Activated naive CD4-positive, alpha-beta T cell (primary cell): ENCODE measurements around the gene CDADC1.
A peak's percentile ranks its signal among the peaks of the same experiment; 100 is the strongest.

Source experiments
- DNase-seq, 4 experiments: peaks; one replicate each; lab custom pipeline; 2025; lab: John Stamatoyannopoulos, UW

Gene CDADC1

DNA sequence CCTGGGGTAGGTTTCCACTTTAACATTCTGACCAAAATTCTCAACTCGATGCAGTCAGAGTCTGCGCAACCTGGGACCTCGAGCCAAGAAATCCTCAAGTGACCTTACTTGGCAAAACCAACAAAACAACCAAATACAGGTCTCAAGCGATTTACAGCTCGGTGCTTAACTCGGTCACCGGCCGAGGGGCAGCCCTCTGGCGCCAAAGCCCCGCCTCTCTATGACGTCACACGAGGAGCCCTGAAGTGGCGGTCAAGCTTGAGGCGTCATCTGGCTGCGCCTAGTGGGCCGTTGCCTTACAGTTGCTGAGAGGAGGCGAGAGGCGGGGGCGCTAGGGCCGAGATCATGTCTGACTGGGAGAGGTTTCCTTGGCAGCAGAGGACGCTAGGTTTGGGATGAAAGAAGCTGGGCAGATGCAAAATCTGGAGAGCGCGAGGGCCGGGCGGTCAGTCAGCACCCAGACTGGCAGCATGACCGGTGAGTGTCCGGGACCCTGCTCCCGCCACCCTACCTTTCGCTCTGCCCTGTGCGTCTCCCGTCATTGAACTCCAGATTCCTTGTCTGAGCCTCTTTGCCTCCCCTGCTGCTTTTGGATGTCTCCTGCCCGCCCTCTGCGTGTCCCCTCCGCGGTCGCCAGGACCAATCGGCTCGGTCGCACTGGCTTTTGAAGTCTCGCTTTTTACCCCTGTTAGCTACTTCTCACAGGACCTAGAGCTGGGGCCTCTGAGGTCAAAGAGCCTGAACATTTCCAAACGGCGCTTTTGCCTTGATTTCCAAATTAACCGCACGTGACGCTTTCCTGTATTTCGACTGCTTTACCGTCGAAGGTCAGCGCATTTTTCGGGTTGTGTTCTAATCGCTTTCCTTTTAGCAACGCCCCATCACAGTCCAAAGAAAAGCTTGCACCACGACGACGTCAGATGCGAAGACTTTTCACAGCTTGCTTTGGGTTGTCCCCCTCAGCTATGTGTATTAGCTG is at the start of gene CDADC1:
Gene CDADC1 (plus strand): TSS at position 283 of the 979 bp plus-strand sequence. CDS start 113 bp downstream, at position 396.
- DNase-seq: peak; percentile 35 to 60 (median 54)

- no peak for DNase-seq
Observed at GRCh38 chr13:49206641-49207040, 41.1 kb upstream of the CDADC1 start.

DNA sequence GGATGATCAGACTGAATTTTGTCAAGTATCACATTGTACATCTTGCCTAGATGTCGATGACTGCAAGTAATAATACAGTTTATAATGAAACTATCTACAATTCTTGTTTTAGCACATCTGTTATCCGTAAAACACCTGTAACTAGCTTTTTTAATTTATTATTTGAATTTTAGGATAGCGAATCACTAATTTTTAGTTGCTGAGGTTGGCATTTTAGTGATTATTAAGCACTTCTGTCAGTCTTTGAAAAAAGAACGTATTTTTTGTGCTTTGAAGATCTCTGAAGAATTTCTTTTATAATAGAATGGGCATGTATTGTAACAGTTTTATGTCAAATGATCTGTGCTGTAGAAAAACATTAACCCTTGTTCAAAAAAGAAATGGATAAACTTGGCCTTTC is 39.1 kb upstream of the CDADC1 start:
- DNase-seq: no peak

DNA sequence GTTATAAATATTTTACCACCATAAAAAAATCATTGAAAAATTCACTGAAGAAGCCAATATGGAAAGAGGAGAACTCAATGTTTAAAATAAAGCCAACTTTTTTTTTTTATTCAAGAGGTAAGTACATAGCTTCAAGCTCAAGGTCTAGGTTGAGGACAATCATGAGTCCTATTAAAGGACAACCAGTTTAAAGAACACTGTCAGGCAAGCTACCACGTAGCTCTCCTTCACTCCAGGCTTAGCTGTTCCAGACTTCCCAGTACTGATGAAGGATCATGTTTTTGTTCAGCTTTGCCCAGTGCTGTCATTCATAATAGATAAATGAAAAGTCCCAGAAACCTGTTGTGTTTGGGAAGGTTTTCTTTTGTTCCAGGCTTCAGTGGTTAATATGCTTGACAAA is 37.6 kb upstream of the CDADC1 start:
- DNase-seq: no peak

DNA sequence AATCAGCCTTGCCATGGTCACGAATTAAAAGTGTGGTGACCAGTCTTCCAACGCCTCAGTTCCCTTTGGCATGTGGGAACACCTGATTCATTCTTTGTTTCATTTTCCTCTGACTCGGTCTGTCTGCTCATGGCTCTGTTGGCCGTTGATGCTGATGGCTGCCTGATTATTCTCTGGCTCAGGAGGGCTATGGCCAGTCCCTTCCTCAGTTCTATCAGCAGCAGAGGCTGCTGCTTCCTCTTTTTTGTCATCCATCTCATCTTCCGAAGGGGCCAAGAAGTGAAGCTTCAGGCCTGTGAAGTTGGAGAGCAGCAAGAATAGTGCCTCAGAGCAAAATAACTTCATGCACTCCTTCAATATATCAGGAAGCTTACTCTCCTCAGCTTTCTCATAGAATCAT is 37.1 kb upstream of the CDADC1 start:
- DNase-seq: no peak

GRCh38 chr13:49213539-49213938 is 34.2 kb upstream of the CDADC1 start:
- no peak for DNase-seq

DNA sequence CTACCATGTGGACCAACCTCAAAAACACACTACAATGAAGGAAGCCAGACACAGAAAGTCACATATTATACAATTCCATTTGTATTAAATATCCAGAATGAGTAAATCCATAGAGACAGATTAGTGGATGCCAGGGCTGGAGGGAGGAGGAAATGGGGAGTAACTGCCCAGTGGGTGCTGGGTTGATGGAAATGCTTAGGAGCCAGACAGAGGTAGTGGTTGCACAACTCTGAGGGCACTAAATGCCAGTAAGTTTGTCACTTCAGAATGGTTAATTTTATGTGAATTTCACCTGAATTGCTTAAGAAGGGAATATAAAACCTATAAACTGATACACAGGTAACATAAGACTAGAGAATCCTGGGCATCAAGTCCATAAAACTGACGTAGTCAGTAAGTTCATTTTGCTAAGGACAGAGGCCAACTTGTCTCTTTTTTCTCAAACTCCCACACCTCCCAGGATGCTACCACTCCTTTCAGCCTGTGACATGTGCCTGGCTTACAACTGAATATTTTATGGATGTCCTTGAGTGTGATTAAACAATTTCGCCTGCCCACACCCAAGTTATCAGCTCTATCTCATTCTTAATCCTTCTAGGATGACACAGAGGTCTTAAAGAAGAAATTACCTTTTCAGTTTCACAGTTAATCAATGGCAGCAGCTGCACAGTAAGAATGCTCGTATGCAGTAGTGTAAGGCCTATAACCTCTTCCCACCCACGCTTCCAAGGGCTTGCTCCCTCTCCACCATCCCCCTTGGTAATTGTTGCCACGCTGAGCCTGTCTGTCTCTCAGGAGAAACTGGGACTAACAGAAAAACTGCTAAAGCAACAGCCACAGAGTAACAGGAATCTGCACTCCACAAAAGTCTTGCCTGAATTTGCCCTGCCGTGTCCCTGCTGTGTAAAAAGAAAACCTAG is 33.5 kb upstream of the CDADC1 start:
- no peak for DNase-seq

GRCh38 chr13:49214917-49215376 is 32.8 kb upstream of the CDADC1 start:
- peak in 1 of 4 experiments; percentile 11 for DNase-seq

DNA sequence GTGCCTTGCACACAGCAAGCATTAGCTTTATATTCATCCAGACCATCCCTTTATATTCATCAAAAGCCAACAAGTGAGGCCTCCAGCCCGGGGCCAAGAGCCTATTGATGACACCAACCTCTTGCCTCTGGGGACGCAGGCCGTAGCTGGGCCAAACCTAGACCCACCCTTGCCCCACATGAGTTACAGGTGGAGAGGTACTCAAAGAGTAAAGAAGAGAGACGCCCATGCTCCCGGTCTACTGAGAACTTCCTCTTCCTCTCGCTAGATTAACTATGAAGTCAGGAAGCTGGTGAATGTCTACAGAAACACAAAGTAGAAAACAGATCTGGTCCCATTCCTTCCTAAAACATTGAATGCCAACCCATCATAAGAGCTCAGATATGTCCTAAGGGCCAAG is 31.4 kb upstream of the CDADC1 start:
- DNase-seq: no peak

GRCh38 chr13:49217962-49218492 is 29.7 kb upstream of the CDADC1 start:
- DNase-seq: no peak

DNA sequence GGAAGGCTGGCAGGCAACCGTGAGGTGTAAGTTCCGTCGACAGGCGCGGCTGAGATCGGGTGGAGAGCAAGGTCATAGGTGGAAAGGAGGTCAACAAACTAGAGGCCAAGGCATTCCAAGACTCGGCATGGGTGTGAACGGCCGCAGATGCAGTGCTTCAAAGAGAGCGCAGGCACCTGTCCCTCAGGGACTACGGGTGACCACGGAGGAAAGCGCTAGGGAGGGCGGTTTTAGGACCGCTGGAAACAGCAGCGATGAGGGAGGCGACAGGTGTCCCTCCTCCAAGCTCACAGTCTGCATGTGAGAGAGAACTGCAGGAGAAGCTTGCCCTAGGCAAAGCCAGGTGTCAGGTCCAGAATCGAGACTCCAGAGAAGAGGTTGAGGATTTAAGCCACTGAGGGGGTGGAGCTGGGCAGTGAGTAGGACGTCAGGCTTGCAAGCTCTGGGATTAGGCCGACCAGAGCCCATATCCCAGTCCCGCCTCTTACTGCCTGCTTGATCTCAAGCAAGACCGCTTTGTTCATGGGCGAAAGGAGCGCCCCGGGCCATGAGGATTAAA is 29.2 kb upstream of the CDADC1 start:
- no peak for DNase-seq

- no peak for DNase-seq
Observed at GRCh38 chr13:49219647-49220035, 28.1 kb upstream of the CDADC1 start.

DNA sequence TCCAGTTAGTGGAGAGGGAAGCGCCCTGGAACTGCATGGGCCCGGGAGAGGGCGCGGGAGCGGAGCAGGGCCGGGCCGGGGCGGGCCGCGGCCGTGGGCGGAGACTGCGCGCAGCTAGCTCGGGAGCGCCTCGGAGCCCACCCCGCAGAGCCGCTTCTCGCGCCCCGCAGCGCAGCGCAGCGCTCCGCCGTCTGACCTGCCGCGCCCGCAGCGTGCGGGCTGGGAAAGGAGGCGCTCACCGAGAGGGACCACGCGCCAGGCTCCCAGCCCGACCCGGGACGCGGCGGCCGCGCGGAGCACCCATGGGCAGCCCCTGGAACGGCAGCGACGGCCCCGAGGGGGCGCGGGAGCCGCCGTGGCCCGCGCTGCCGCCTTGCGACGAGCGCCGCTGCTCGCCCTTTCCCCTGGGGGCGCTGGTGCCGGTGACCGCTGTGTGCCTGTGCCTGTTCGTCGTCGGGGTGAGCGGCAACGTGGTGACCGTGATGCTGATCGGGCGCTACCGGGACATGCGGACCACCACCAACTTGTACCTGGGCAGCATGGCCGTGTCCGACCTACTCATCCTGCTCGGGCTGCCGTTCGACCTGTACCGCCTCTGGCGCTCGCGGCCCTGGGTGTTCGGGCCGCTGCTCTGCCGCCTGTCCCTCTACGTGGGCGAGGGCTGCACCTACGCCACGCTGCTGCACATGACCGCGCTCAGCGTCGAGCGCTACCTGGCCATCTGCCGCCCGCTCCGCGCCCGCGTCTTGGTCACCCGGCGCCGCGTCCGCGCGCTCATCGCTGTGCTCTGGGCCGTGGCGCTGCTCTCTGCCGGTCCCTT is 27.5 kb upstream of the CDADC1 start, which contains the start of gene MLNR:
Gene MLNR (plus strand): TSS at position 303 of the 820 bp plus-strand sequence. CDS start 0 bp downstream, at position 303.
- peak in 2 of 4 experiments; percentile 6 to 17 for DNase-seq

DNA sequence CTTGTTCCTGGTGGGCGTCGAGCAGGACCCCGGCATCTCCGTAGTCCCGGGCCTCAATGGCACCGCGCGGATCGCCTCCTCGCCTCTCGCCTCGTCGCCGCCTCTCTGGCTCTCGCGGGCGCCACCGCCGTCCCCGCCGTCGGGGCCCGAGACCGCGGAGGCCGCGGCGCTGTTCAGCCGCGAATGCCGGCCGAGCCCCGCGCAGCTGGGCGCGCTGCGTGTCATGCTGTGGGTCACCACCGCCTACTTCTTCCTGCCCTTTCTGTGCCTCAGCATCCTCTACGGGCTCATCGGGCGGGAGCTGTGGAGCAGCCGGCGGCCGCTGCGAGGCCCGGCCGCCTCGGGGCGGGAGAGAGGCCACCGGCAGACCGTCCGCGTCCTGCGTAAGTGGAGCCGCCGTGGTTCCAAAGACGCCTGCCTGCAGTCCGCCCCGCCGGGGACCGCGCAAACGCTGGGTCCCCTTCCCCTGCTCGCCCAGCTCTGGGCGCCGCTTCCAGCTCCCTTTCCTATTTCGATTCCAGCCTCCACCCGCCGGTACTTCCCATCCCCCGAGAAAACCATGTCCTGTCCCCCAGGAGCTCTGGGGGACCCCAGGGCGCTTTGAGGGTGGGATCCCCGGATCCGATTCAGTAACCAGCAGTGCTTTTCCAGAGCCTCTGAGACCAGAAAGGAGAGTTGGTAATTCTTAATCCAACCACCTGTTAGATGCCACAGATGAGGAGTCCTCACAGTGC is 26.7 kb upstream of the CDADC1 start:
- no peak for DNase-seq

- DNase-seq: no peak
Observed at GRCh38 chr13:49221590-49221965, 26.1 kb upstream of the CDADC1 start.

- no peak for DNase-seq
Observed at GRCh38 chr13:49225223-49226042, 22.3 kb upstream of the CDADC1 start.

GRCh38 chr13:49226613-49227012 is 21.1 kb upstream of the CDADC1 start:
- no peak for DNase-seq

GRCh38 chr13:49234741-49235140 is 13.0 kb upstream of the CDADC1 start:
- DNase-seq: no peak

- DNase-seq: no peak
Observed at GRCh38 chr13:49235856-49236431, 11.8 kb upstream of the CDADC1 start.
